ENCODE data around the gene MYO15B. TPM values are rescaled to one million over a fixed set of nuclear protein-coding genes. Genes with fewer than 3 reads are reported as not detected.

Gene MYO15B
- total RNA-seq, 1 experiment from 2014 or later: 3.9 TPM

- in situ Hi-C loops (cut with HindIII; ENCODE audit: low sequenced_read_pairs): no loop called here
- no peak for DNase-seq (ENCODE audit: low spot score)
Measured at GRCh38 chr17:75617675-75618074, 30.1 kb downstream of the MYO15B start.

GRCh38 chr17:75619506-75620431 lies 32.2 kb downstream of the MYO15B start:
- peak; percentile 86 for DNase-seq (ENCODE audit: low spot score)
- in situ Hi-C loops (cut with HindIII; ENCODE audit: low sequenced_read_pairs): no loop called here

DNA sequence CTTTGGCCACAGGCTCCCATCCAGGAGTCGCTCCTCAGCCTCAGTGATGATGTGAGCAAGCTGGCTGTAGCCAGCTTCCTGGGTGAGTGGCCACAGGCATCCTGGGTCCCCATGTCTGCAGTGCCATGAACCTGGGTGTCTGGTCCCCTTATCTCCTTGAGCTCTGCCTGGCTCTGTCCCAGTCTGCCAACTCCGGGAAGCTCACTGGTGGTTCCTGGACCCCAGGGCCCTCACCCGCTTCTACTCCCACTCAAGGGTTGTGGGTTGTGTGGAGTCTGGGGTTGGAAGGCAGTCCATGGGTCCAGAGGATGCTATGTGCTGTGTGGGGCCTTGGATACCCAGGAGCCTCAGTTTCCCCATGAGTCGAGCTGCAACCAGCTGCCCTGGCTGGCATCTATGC lies 33.9 kb downstream of the MYO15B start:
- no peak for DNase-seq (ENCODE audit: low spot score)
- in situ Hi-C loops (cut with HindIII; ENCODE audit: low sequenced_read_pairs): no loop called here

DNA sequence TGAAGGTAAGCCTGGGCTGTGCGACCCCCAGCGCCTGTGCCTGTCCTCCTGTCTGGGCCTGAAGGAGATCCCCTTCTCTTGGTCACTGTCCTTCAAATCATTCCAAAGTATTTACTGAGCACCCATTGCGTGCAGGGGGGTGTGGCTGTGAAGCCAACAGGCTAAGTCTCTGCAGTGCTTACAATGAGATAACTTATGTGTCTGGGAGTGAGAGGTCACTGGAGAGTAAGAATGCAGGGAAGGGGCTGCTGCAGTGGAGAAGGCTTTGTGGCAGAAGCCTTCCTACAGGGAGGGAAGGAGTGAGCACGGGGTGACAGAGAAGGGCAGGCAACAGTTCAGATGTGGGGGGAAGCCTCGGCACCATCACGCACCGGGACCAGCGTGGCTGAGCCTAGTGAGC lies 34.5 kb downstream of the MYO15B start:
- in situ Hi-C loops (cut with HindIII; ENCODE audit: low sequenced_read_pairs): no loop called here
- no peak for DNase-seq (ENCODE audit: low spot score)

- in situ Hi-C loops (cut with HindIII; ENCODE audit: low sequenced_read_pairs): no loop called here
- no peak for DNase-seq (ENCODE audit: low spot score)
Measured at GRCh38 chr17:75622771-75623273, 35.2 kb downstream of the MYO15B start.

DNA sequence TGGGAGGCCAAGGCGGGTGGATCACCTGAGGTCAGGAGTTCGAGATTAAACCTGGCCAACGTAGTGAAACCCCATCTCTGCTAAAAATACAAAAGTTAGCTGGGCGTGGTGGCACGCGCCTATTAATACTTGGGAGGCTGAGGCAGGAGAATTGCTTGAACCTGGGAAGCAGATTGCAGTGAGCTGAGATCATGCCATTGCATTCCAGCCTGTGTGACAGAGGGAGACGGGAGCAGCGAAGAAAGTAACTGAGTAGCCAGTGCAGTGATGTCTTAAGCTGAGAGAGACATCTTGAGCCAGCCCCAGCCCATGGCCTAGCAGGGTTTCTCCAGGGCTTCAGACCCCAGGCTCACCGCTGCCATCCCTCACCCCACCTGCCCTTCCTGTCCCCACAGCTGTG lies 35.8 kb downstream of the MYO15B start:
- in situ Hi-C loops (cut with HindIII; ENCODE audit: low sequenced_read_pairs): no loop called here
- DNase-seq (ENCODE audit: low spot score): no peak

GRCh38 chr17:75624021-75624420 lies 36.4 kb downstream of the MYO15B start:
- DNase-seq (ENCODE audit: low spot score): no peak
- in situ Hi-C loops (cut with HindIII; ENCODE audit: low sequenced_read_pairs): no loop called here

DNA sequence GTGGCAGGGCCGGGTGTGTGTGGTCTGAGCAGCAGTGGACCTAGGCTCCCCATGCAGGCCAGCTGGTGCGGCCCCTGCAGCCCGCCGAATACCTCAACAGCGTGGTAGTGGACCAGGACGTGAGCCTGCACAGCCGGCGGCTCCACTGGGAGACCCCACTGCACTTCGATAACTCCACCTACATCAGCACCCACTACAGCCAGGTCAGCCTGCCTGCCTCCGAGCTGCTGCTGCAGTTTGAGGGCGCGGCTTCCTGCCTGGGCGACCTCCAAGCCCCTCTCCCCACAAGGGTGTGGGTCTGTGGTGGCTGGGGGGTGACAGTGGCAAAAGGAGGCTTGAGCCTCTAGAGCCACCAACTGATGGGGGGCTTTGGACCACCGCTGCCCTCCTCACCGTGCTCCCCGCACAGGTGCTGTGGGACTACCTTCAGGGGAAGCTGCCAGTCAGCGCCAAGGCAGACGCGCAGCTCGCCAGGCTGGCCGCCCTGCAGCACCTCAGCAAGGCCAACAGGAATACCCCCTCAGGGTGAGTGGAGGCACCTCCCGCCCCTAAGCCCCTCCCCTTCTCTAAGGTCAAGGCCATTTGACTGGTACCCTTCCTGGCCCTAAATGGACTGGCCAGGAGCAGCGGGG lies 37.2 kb downstream of the MYO15B start:
- no peak for DNase-seq (ENCODE audit: low spot score)
- in situ Hi-C loops (cut with HindIII; ENCODE audit: low sequenced_read_pairs): no loop called here

- no peak for DNase-seq (ENCODE audit: low spot score)
- in situ Hi-C loops (cut with HindIII; ENCODE audit: low sequenced_read_pairs): no loop called here
Measured at GRCh38 chr17:75625813-75626486, 38.4 kb downstream of the MYO15B start.

- DNase-seq (ENCODE audit: low spot score): no peak
- in situ Hi-C loops (cut with HindIII; ENCODE audit: low sequenced_read_pairs): no loop called here
Measured at GRCh38 chr17:75626496-75627038, 39.0 kb downstream of the MYO15B start.

DNA sequence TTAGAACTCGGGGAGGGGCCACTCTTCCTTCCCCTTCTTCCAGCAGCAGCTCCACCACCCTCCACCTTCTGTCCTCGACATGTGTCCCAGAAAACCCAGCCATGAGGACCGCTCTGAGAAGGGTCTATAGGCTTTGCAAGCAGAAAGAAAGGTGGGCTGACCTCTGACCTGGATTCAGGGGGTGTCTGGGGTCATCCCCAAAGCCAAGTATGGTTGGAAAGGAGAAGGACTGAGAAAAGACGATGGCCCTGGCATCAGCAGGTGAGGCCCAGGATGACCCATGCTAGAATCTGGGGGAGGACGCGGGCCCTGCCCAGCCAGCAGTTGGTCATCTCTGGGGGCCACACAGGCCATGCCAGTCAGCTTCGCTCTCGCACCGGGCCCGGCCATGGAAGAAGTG lies 39.5 kb downstream of the MYO15B start:
- in situ Hi-C loops (cut with HindIII; ENCODE audit: low sequenced_read_pairs): no loop called here
- no peak for DNase-seq (ENCODE audit: low spot score)

GRCh38 chr17:75628425-75628824 lies 40.8 kb downstream of the MYO15B start:
- no peak for DNase-seq (ENCODE audit: low spot score)
- in situ Hi-C loops (cut with HindIII; ENCODE audit: low sequenced_read_pairs): no loop called here

DNA sequence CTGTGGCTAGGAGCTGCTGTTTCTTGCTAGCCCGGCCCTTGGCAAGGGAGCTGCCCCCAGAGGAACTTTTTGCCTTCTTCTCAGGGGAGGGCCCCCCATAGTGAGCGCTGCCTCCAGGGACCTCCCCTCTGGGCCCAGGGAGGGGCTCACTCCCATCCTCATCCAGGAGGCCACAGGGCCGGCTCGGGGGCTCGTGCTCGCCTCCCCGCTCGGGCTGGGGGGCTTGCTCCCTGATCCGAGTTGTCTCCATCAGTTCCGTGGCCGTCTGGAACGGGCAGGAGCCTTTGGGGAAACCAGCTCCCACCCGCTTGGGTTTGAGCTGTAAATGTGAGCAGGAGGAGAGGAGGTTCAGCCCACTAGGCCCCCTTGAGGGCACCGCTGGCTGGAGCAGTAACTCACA lies 41.6 kb downstream of the MYO15B start:
- in situ Hi-C loops (cut with HindIII; ENCODE audit: low sequenced_read_pairs): no loop called here

DNA sequence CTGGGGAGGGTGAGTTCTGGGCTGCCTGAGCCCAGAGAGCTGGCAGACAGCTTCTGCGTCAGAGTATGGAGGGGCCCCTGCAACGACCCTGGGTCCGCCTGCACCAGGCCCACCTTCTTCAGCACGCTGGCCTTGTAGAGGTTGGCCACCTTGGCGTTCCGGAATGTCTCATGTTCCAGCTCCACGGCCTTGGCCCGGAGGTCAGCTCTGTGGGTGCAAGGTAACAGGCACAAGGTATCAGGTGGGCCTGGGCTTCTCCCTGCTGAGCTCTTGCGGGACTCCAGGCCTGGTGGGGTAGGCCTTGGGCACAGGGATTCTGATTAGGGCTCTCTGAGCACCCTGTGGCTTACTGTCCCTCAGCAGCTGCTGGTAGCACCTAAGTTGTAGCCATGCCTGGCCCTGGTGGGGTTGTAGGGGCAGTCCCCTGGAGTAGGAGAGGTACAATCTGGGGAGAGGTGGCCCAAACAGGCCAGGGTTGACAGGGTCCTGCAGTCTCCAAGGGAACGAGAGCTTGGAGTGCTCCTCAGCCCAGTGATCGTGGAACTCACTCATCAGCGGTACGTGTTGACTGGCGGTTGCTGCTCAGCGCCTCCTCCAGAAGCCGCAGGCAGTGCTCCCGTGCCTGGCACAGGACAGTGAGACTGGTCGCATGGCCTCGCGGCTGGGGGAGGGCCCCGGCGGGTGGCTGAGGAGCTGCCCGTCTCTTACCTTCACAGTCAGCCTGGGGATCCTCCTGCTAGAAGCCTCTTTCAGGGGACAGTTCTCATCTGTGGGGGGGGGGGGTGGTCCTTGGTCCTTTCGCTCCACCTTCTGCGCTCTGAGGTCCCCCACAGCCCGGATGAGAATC lies 42.7 kb downstream of the MYO15B start:
- in situ Hi-C loops (cut with HindIII; ENCODE audit: low sequenced_read_pairs): no loop called here
- DNase-seq (ENCODE audit: low spot score): no peak

More for the DNA sequence above, 41.6 kb downstream of the MYO15B start:
- DNase-seq (ENCODE audit: low spot score): no peak

- in situ Hi-C loops (cut with HindIII; ENCODE audit: low sequenced_read_pairs): no loop called here
- DNase-seq (ENCODE audit: low spot score): no peak
Measured at GRCh38 chr17:75631353-75631752, 43.8 kb downstream of the MYO15B start.

DNA sequence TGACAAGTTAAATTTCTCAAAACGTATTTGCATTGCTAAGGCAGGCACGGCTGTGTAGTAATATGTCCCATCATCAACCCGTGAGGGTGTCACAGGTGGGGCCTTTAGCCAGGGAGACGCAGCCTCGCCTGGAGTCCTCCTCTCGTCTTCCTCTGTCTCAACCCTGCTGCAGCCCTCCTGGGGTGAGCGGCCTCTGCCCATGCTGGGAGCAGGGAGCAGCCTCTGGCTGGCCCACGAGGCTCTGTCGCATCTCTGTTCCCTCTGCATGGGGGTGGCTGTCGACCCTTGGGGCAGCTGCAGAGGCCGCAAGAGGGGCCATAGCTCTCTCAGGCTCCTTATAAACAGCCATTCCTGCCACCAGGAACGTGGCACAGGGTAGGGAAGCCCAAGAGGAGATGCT lies 44.8 kb downstream of the MYO15B start:
- in situ Hi-C loops (cut with HindIII; ENCODE audit: low sequenced_read_pairs): no loop called here

DNA sequence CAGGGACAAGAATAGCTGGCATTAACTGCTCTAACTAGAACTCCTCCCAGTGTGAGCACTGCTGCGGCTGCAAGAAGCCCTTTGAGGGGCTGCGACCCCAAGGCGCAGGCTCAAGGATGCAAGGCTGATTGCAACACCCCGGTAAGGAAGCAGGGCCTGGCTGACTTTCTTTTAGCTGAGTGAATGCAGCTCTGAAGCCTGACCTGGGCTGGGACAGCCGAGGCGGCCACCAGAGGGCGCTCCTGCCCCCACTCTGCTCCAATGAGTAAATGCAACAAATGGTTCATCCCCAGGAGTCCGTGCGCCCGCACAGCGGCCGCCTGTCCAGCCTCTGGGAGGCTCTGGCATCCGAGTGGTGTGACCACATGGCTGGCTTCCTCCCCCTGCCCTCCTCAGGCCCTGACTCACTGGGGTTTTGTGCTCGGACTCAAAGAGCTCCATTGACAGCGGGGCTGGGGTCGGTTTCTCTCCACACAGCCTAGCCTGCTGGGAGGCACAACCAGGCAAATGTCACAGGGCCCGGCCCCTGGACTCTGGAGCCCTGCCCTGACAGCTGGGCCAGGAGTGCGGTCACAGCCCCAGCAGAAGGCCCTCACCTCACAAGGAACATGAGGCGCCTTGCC lies 45.4 kb downstream of the MYO15B start, which contains the start of gene SMIM5:
TSS of gene SMIM5 (plus strand) at position 572 of the 623 bp plus-strand sequence. CDS start 6,768 bp downstream, outside the sequence.
- peak; percentile 92 for DNase-seq (ENCODE audit: low spot score)
- in situ Hi-C loops (cut with HindIII; ENCODE audit: low sequenced_read_pairs): no loop called here

More for the DNA sequence above, 44.8 kb downstream of the MYO15B start:
- DNase-seq (ENCODE audit: low spot score): no peak

Data from G401 (cell line).